Non-pigmented ciliary epithelial cell (primary cell): ENCODE results near the gene PKN3.

Source experiments
- DNase-seq: peaks from one replicate; pipeline ENCODE4 v3.0.0-alpha.2; 2010; ENCODE audit warnings: low read depth

Gene PKN3

DNA sequence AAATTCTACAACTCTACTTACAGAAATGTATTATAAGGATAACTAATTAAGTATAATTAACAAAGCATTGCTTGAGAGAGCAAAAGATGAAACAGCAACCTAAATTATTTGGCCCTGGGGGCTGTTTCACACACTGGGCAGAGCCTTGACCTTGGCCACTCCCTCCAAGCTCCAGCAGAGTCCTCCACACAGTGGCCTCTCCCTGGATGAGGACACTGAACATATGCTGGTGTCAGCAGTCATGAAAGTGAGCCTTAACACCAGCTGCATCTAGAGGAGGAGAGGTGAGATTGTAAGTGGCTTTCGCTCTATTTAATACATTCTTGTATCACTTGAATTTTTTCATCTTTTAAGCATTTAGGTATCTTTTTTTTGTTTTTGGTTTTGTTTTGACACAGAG is 44.9 kb downstream of the PKN3 start:
- DNase-seq: no peak

GRCh38 chr9:128750926-128751595 is 48.8 kb downstream of the PKN3 start:
- DNase-seq: no peak

GRCh38 chr9:128753627-128754026 is 51.3 kb downstream of the PKN3 start:
- DNase-seq: no peak

DNA sequence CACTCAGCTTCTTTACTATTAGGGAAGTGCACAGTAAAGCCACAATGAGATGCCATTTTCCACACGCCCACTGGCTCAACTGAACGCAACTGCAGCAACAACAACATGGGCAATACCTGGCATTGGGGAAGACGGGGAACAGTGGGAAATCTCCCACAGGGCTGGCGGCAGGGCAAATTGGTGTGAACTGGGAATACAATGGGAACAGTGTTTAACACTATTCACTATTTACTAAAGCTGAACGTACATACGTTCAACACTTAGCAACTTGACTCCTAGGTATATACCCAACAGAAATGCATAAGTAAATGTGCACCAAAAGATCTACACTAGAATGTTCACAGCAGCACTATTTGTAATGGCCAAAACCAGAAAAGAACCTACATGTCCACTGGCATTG is 55.3 kb downstream of the PKN3 start:
- DNase-seq: no peak

GRCh38 chr9:128762671-128763449 is 60.6 kb downstream of the PKN3 start:
- DNase-seq: no peak

- no peak for DNase-seq
These were observed 62.1 kb downstream of the PKN3 start for GRCh38 chr9:128764361-128764760.

DNA sequence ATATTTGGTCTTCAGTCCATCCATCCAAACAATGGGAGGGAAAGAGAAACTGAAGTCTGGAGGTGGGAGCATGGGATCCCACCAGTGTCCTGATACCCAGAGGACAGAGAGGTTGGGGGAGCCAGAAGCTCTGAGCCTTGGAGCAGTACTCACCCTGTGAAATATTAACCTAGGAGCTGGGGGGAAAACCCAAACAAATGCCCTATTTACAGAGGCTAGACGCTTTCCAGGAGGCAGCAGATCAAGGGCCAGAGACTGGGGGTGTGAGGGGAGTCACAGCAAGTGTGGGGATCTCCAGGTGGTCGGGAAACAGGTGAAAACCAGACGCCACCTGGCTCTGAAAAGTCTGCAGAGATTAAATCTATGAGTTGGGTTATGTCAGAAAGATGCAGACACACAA is 63.2 kb downstream of the PKN3 start:
- DNase-seq: no peak

DNA sequence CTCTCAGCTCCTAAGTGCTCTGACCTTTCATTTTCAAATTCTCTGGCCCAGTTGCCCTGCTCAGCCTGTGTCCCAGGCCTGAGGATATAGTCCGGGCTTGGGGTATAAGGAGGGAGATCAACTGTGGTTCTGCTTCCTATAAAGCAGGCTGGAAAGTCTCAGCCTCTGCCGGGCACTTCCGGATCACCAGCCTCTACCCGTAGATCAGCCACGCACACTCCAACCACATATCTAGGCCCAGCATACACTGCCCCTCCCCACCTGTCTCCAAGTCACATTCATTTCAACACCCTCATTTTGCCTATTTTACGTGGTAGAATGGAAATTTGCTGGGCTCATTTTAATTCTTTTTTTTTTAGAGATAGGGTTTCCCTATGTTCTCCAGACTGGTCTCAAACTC is 66.3 kb downstream of the PKN3 start:
- DNase-seq: no peak
